ENCODE measurements around the gene MUC6. TPM values are rescaled to one million over a fixed set of nuclear protein-coding genes. Genes with fewer than 3 reads are reported as not detected.

MUC6 gene
- total RNA-seq, 4 donors from 2014 or later = not detected

GRCh38 chr11:1077417-1078119 lies 41.0 kb upstream of the MUC6 start:
- Histone ChIP-seq H3K9me3 (no peaks in the 10 kb centered on the region), H3K36me3 (no peaks in the 10 kb centered on the region), H3K27ac (replicated peaks in 1 of 4) (no peak overlapping the region), H3K4me3 (no peak overlapping the region), H3K4me1 (peaks cover 0 to 12% (median 12%) of the 10 kb centered on the region in 4 donors), H3K27me3 (peaks cover 0 to 40% (median 1%) of the 10 kb centered on the region in 4 donors)
- 70% methylated on average over 9 of the region's 33 CpGs for WGBS
- DNase-seq (ENCODE audit: extremely low spot score) = no peak
- TF ChIP-seq POLR2A (IDR thresholded peaks at IDR 0.05; ENCODE audit: low read depth) (no peak), POLR2AphosphoS5 (IDR thresholded peaks at IDR 0.05) (no peak), CTCF (IDR thresholded peaks at IDR 0.05) (no peak), EP300 (IDR thresholded peaks at IDR 0.05) (no peak)
- intact Hi-C loops (cut with DNase I) = no loop called here

GRCh38 chr11:1077033-1077416 lies 40.5 kb upstream of the MUC6 start:
- DNase-seq (ENCODE audit: extremely low spot score) = no peak
- intact Hi-C loops (cut with DNase I) = no loop called here
- TF ChIP-seq CTCF (IDR thresholded peaks at IDR 0.05) (no peak), POLR2A (IDR thresholded peaks at IDR 0.05; ENCODE audit: low read depth) (no peak), POLR2AphosphoS5 (IDR thresholded peaks at IDR 0.05) (no peak), EP300 (IDR thresholded peaks at IDR 0.05) (no peak)
- Histone ChIP-seq H3K27ac (replicated peaks in 1 of 4) (no peak overlapping the region), H3K4me3 (no peak overlapping the region), H3K36me3 (no peaks in the 10 kb centered on the region), H3K4me1 (peaks cover 0 to 15% (median 13%) of the 10 kb centered on the region in 4 donors), H3K9me3 (no peaks in the 10 kb centered on the region), H3K27me3 (peaks cover 0 to 40% (median 4%) of the 10 kb centered on the region in 4 donors)
- WGBS = 92% methylated on average over 4 of the region's 11 CpGs

GRCh38 chr11:1076061-1076665 lies 39.6 kb upstream of the MUC6 start:
- Histone ChIP-seq H3K9me3 (no peaks in the 10 kb centered on the region), H3K4me3 (no peak overlapping the region), H3K36me3 (no peaks in the 10 kb centered on the region), H3K4me1 (peaks cover 0 to 15% (median 13%) of the 10 kb centered on the region in 4 donors), H3K27me3 (peaks cover 0 to 49% (median 4%) of the 10 kb centered on the region in 4 donors), H3K27ac (replicated peaks in 1 of 4) (no peak overlapping the region)
- intact Hi-C loops (cut with DNase I) = no loop called here
- 83% methylated on average over 14 of the region's 18 CpGs for WGBS
- TF ChIP-seq POLR2AphosphoS5 (IDR thresholded peaks at IDR 0.05) = no peak
- no peak for TF ChIP-seq EP300 (IDR thresholded peaks at IDR 0.05)
- TF ChIP-seq CTCF (IDR thresholded peaks at IDR 0.05) = no peak
- no peak for TF ChIP-seq POLR2A (IDR thresholded peaks at IDR 0.05; ENCODE audit: low read depth)
- no peak for DNase-seq (ENCODE audit: extremely low spot score)

- 94% methylated on average over 16 of the region's 28 CpGs for WGBS
- DNase-seq (ENCODE audit: extremely low spot score) = no peak
- intact Hi-C loops (cut with DNase I) = no loop called here
These were observed 38.9 kb upstream of the MUC6 start for GRCh38 chr11:1075341-1075911.

More at GRCh38 chr11:1075341-1075911, 38.9 kb upstream of the MUC6 start:
- H3K9me3 ChIP-seq = no peaks in the 10 kb centered on the region
- no peaks in the 10 kb centered on the region for H3K36me3 ChIP-seq
- peaks cover 0 to 56% (median 5%) of the 10 kb centered on the region in 4 donors for H3K27me3 ChIP-seq
- TF ChIP-seq POLR2A (IDR thresholded peaks at IDR 0.05; ENCODE audit: low read depth) (no peak), POLR2AphosphoS5 (IDR thresholded peaks at IDR 0.05) (no peak)
- H3K4me1 ChIP-seq = peaks cover 0 to 15% (median 13%) of the 10 kb centered on the region in 4 donors
- H3K27ac ChIP-seq (replicated peaks in 1 of 4) = no peak overlapping the region
- no peak overlapping the region for H3K4me3 ChIP-seq
